ENCODE measurements around the gene SH3PXD2A. TPM values are rescaled to one million over a fixed set of nuclear protein-coding genes. Genes with fewer than 3 reads are reported as not detected.
"Not testable (repeated sequence)": the region's sequence is repeated elsewhere in the genome, so short reads cannot be mapped to it uniquely, and the experiment has no call there.

Gene SH3PXD2A
- total RNA-seq, 2 donors from 2014 or later = 48.5 to 49.4 TPM

- peak; percentile 64 for ATAC-seq
- intact Hi-C loops (cut with DNase I, micrococcal nuclease) = loop anchor here in 1 of 2 donors (5.0 kb wide), 1 partner anchor 53 kb away; no protein-coding TSS in a partner anchor
Measured at GRCh38 chr10:103789771-103790201, 65.6 kb downstream of the SH3PXD2A start.

GRCh38 chr10:103789161-103789560 lies 66.2 kb downstream of the SH3PXD2A start:
- DNase-seq = no peak
- ATAC-seq = peak; percentile 16
- intact Hi-C loops (cut with DNase I, micrococcal nuclease) = no loop called here

More at GRCh38 chr10:103789771-103790201, 65.6 kb downstream of the SH3PXD2A start:
- peak; percentile 73 to 91 for DNase-seq

- DNase-seq = no peak
- intact Hi-C loops (cut with DNase I, micrococcal nuclease) = no loop called here
- ATAC-seq = no peak
Measured at GRCh38 chr10:103787331-103787730, 68.0 kb downstream of the SH3PXD2A start.

GRCh38 chr10:103786020-103786419 lies 69.4 kb downstream of the SH3PXD2A start:
- DNase-seq (no peak), ATAC-seq (no peak)
- intact Hi-C loops (cut with DNase I, micrococcal nuclease) = no loop called here

GRCh38 chr10:103784723-103785418 lies 70.5 kb downstream of the SH3PXD2A start:
- ATAC-seq (peak; percentile 53), DNase-seq (peak; percentile 83 to 96)
- intact Hi-C loops (cut with DNase I, micrococcal nuclease) = no loop called here

GRCh38 chr10:103784089-103784488 lies 71.3 kb downstream of the SH3PXD2A start:
- intact Hi-C loops (cut with DNase I, micrococcal nuclease) = no loop called here
- no peak for ATAC-seq
- no peak for DNase-seq

- ATAC-seq = no peak
- intact Hi-C loops (cut with DNase I, micrococcal nuclease) = no loop called here
- DNase-seq = no peak
Measured at GRCh38 chr10:103783681-103784080, 71.7 kb downstream of the SH3PXD2A start.

GRCh38 chr10:103781329-103782061 lies 73.9 kb downstream of the SH3PXD2A start:
- intact Hi-C loops (cut with DNase I, micrococcal nuclease) = no loop called here
- ATAC-seq = peak; percentile 77

GRCh38 chr10:103780242-103781149 lies 74.9 kb downstream of the SH3PXD2A start:
- intact Hi-C loops (cut with DNase I, micrococcal nuclease) = no loop called here
- DNase-seq (no peak), ATAC-seq (peak; percentile 11)

More at GRCh38 chr10:103781329-103782061, 73.9 kb downstream of the SH3PXD2A start:
- DNase-seq = peak; percentile 58 to 79

- intact Hi-C loops (cut with DNase I, micrococcal nuclease) = no loop called here
- no peak for ATAC-seq
Measured at GRCh38 chr10:103778358-103779139, 76.8 kb downstream of the SH3PXD2A start.

GRCh38 chr10:103776878-103777591 lies 78.3 kb downstream of the SH3PXD2A start:
- DNase-seq (no peak), ATAC-seq (no peak)
- intact Hi-C loops (cut with DNase I, micrococcal nuclease) = no loop called here

More at GRCh38 chr10:103778358-103779139, 76.8 kb downstream of the SH3PXD2A start:
- no peak for DNase-seq

- DNase-seq = no peak
- intact Hi-C loops (cut with DNase I, micrococcal nuclease) = no loop called here
- ATAC-seq = no peak
Measured at GRCh38 chr10:103775776-103776175, 79.6 kb downstream of the SH3PXD2A start.

GRCh38 chr10:103772846-103773245 lies 82.5 kb downstream of the SH3PXD2A start:
- intact Hi-C loops (cut with DNase I, micrococcal nuclease) = not testable (repeated sequence)

GRCh38 chr10:103772096-103772845 lies 83.1 kb downstream of the SH3PXD2A start:
- ATAC-seq (peak; percentile 90), DNase-seq (peak; percentile 88 to 89)
- intact Hi-C loops (cut with DNase I, micrococcal nuclease) = no loop called here

More at GRCh38 chr10:103772846-103773245, 82.5 kb downstream of the SH3PXD2A start:
- ATAC-seq, DNase-seq: not testable (repeated sequence)

GRCh38 chr10:103770139-103770538 lies 85.2 kb downstream of the SH3PXD2A start:
- intact Hi-C loops (cut with DNase I, micrococcal nuclease) = no loop called here

GRCh38 chr10:103769176-103769575 lies 86.2 kb downstream of the SH3PXD2A start:
- ATAC-seq (no peak), DNase-seq (no peak)
- intact Hi-C loops (cut with DNase I, micrococcal nuclease) = no loop called here

More at GRCh38 chr10:103770139-103770538, 85.2 kb downstream of the SH3PXD2A start:
- ATAC-seq (no peak), DNase-seq (no peak)

- intact Hi-C loops (cut with DNase I, micrococcal nuclease) = no loop called here
- DNase-seq (no peak), ATAC-seq (no peak)
Measured at GRCh38 chr10:103768345-103768744, 87.0 kb downstream of the SH3PXD2A start.

Measured in left colon (tissue), 2 donors.